Measurements from ENCODE around the gene C12orf42. TPM values are rescaled to one million over a fixed set of nuclear protein-coding genes. Genes with fewer than 3 reads are reported as not detected.

The C12orf42 gene
- total RNA-seq, 1 experiment from 2014 or later, result not detected

DNA sequence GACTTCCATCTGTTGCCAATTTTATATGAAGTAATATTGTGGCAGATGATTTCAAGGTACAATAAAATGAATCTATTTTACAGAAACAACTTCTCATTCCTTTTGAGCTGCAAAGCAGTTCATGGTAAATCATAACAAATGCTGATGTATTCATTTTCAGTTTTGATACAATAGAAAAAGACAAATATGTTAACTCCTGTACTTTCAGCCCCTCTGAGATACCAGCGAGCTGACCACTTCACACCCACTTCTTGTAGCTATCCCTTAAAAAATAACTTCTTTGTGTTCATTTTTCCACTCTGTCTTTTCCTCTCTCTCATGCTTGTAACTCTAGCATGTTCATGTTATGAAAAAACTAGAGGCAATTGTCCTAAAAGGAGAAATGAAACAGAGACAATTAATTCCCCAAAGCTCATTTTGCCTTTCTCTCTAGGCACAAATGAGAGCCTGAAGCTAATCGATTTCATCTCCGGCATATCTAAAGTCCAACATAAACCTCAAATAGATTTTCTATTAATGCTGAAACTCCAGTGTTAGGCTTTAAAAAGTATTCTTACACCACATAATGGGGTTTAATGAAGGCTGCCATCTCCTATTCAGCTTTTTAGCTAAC is 182.9 kb downstream of the C12orf42 start:
- no peak overlapping the region for H3K14ac ChIP-seq (ENCODE audit: insufficient read depth, low read length)
- no peak for DNase-seq
- H3K23me2 ChIP-seq (ENCODE audit: insufficient read length, low read depth, low read length, poor library complexity, severe bottlenecking), result no peaks in the 10 kb centered on the region
- H3K18ac ChIP-seq (ENCODE audit: insufficient read length, low read depth, low read length), result no peak overlapping the region
- H2BK12ac ChIP-seq (ENCODE audit: insufficient read length, low read depth, low read length), result no peak overlapping the region
- H3K79me2 ChIP-seq (ENCODE audit: insufficient read depth, low read length), result no peaks in the 10 kb centered on the region
- TF ChIP-seq CTCF (conservative IDR thresholded peaks at IDR 0.05), result no peak
- no peaks in the 10 kb centered on the region for H3K36me3 Mint-ChIP-seq (ENCODE audit: insufficient read depth in 1 of 3, low read depth in 3 of 3)
- no peak overlapping the region for H2BK20ac ChIP-seq (ENCODE audit: low read depth, low read length, poor library complexity, severe bottlenecking)
- no peak overlapping the region for H2BK15ac ChIP-seq (ENCODE audit: low read depth, low read length)
- no peak overlapping the region for H3K56ac ChIP-seq (ENCODE audit: insufficient read length, low read depth, low read length)
- no peak overlapping the region for H3K23ac ChIP-seq (ENCODE audit: insufficient read length, low read depth, low read length)
- H3K27me3 Mint-ChIP-seq (ENCODE audit: low read depth), result no peaks in the 10 kb centered on the region
- no peak overlapping the region for H2BK120ac ChIP-seq (ENCODE audit: low read depth, low read length, poor library complexity, severe bottlenecking)
- no peak overlapping the region for H3K27ac ChIP-seq (ENCODE audit: insufficient read length, low read depth, low read length)
- no peaks in the 10 kb centered on the region for H3K9me3 ChIP-seq (ENCODE audit: control insufficient read depth, low read depth, low read length)
- H2AK5ac ChIP-seq (ENCODE audit: insufficient read length, low read length), result no peak overlapping the region
- no peak overlapping the region for H4K5ac ChIP-seq (ENCODE audit: insufficient read length, low read depth, low read length)
- H4K8ac ChIP-seq (replicated peaks; ENCODE audit: insufficient read length, low read depth, low read length), result no peak overlapping the region
- H4K20me1 ChIP-seq (ENCODE audit: control insufficient read depth, insufficient read depth, insufficient read length), result no peaks in the 10 kb centered on the region
- WGBS (ENCODE audit: extremely low coverage, insufficient read length, low lambda C conversion rate), result no CpG with 5 or more reads among the region's 3 CpGs
- no peak overlapping the region for H2BK5ac ChIP-seq (ENCODE audit: insufficient read length, low read length)
- no peaks in the 10 kb centered on the region for H3K4me1 ChIP-seq (ENCODE audit: insufficient read depth, low read length)
- no peak overlapping the region for H3K9ac ChIP-seq (ENCODE audit: extremely low read depth, insufficient read length, low read length)
- no peaks in the 10 kb centered on the region for H3K79me1 ChIP-seq (ENCODE audit: insufficient read depth, low read depth, low read length, poor library complexity, severe bottlenecking)
- no peak overlapping the region for H2AFZ ChIP-seq (ENCODE audit: low read length)
- H3K4me3 Mint-ChIP-seq, result no peak overlapping the region
- no peak overlapping the region for H3K4me2 ChIP-seq (ENCODE audit: insufficient read depth, insufficient read length, low read length)
- H3K9me3 Mint-ChIP-seq, result no peaks in the 10 kb centered on the region
- H3K4ac ChIP-seq (ENCODE audit: low read depth, low read length), result no peak overlapping the region
- H3K27me3 ChIP-seq (ENCODE audit: insufficient read depth, low read length), result no peaks in the 10 kb centered on the region
- no peak overlapping the region for H3K27ac Mint-ChIP-seq
- no peak overlapping the region for H4K91ac ChIP-seq (ENCODE audit: insufficient read length, low read depth, low read length)
- H3T11ph ChIP-seq (ENCODE audit: low read length), result no peak overlapping the region
- H3K4me1 Mint-ChIP-seq, result no peaks in the 10 kb centered on the region
